Lung microvascular endothelial cell (primary cell): Measurements from ENCODE around the gene ALDH4A1. TPM values are rescaled to one million over a fixed set of nuclear protein-coding genes. Genes with fewer than 3 reads are reported as not detected.
"Not testable (repeated sequence)": the region's sequence is repeated elsewhere in the genome, so short reads cannot be mapped to it uniquely, and the experiment has no call there.

Experiments used
- DNase-seq, 2 donors: peaks; one replicate each; pipeline versions ENCODE4 v3.0.0 to v3.0.0-alpha.2; 2010; ENCODE audit warnings: low read depth in 2 of 2
- total RNA-seq: library from RNA; depleted of rRNA; stranded (reverse); fragments of >200 nt; gene quantifications from 2 replicates; pipeline ENCODE4 v1.2.1, GENCODE V29; 2014

The ALDH4A1 gene
- total RNA-seq, 1 donor from 2014 or later = 14.7 TPM

DNA sequence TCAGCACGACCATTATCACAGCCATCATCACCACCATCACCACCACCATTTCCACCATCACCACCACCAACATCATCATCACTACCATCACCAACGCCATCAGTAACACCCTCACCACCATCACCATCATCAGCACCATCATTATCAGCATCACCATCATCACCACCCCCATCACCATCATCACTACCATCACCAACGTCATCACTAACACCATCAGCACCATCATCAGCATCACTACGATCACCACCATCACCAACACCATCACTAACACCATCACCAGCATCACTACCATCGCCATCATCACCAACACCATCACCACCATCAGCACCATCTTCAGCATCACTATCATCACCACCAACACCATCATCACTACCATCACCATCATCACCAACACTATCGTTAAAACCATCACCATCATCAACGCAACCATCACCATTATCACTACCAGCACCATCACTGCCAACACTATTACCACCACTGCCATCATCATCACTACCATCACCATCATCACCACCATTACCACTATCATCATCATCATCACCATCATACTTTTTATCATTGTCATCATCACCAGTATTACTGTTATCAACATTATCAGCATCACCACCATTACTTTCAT lies 44.2 kb downstream of the ALDH4A1 start:
- DNase-seq = no peak

- no peak for DNase-seq
Observed at GRCh38 chr1:18856435-18856834, 45.9 kb downstream of the ALDH4A1 start.

DNA sequence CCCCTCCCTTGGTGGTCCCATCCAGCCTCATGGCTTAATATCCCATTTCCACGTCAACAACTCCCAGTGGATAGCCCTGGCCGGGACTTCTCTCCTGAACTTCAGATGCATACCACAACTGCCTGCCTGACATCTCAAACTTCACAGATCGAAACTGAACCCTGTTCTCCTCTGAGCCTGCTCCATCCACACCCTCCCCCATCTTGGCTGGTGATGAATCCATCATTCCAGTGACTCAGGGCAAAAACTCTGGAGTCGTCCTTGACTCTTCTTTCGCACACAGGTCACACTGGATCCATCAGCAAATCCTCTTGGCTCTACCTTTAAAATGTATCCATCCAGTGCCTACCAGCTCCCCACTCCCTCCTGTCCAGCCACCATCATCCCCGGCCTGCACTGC lies 46.8 kb downstream of the ALDH4A1 start:
- no peak for DNase-seq

GRCh38 chr1:18854331-18855025 lies 47.9 kb downstream of the ALDH4A1 start:
- no peak for DNase-seq

GRCh38 chr1:18852501-18852900 lies 49.9 kb downstream of the ALDH4A1 start:
- no peak for DNase-seq

DNA sequence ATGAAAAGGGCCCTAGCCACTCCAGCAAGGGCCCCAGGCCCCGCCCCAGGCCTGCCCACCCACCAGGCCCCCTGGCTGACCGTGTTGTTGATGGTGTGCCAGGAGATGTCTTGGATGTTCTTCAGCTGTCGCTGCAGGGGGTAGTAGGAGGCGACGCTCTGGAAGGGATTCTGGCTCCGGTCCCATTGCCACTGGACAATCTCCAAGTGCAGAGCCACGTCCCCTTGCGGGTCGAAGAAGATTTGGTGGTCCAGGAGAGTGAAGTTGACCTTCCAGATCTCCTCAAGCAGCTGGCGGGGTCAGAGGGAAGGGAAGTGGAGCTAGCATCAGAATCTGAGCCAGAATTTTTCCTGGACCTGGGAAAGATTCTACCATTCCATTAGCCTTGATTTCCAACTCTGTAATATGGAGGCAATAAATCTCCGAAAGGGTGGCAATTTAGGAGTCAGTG lies 53.1 kb downstream of the ALDH4A1 start:
- no peak for DNase-seq

GRCh38 chr1:18847723-18848122 lies 54.6 kb downstream of the ALDH4A1 start:
- not testable (repeated sequence) for DNase-seq

- DNase-seq = no peak
Observed at GRCh38 chr1:18840145-18840544, 62.2 kb downstream of the ALDH4A1 start.

- no peak for DNase-seq
Observed at GRCh38 chr1:18836654-18837053, 65.7 kb downstream of the ALDH4A1 start.

GRCh38 chr1:18832319-18832718 lies 70.0 kb downstream of the ALDH4A1 start:
- DNase-seq = not testable (repeated sequence)

DNA sequence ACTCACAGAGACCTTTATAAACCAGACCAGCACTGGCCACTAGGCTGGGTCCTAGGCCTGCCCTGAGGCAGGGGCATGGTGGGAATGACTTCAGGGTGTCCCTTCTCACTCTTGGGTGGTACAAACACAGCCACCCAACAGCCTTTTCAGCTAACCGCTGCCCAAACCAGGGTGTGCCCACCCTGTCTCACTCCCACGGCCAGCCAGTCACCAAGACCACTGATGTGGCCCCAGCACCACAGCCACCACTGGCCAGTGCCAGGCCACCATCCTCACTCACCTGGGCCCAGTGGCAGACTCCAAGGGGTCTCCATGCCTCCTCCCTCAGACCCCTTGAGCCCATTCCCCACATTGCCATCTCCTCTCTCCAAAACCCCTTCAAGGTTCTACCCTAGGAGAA lies 70.7 kb downstream of the ALDH4A1 start:
- DNase-seq = no peak

GRCh38 chr1:18830596-18830995 lies 71.8 kb downstream of the ALDH4A1 start:
- DNase-seq = no peak

GRCh38 chr1:18829671-18830070 lies 72.7 kb downstream of the ALDH4A1 start:
- DNase-seq = no peak

DNA sequence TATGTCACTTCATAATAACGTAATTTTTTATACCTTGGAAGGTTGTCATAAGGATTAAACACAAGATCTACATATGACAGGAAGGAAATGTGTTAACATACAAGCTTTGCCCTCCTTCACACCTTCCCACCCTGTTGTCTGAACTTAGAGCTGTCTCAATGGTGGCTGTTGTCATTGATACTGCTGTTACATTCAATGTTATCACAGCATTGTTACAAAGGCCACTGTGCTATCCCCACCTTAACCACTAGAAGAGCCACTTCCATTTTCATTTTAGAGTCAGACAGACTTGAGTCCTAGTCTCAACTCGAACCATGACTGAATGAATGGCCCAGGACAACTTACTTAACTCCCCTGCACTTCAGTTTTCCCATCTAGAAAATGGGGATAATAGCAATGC lies 74.1 kb downstream of the ALDH4A1 start:
- no peak for DNase-seq

- no peak for DNase-seq
Observed at GRCh38 chr1:18823438-18823837, 78.9 kb downstream of the ALDH4A1 start.

Other genes starting within 250 kb of the ALDH4A1 start
- gene TAS1R2, start 42.9 kb downstream of the ALDH4A1 start, total RNA-seq = not detected in 2 replicates
- gene IFFO2, start 54.1 kb upstream of the ALDH4A1 start, total RNA-seq = 4.6 and 7.4 TPM in 2 replicates